ENCODE measurements around the gene XAB2. TPM values are rescaled to one million over a fixed set of nuclear protein-coding genes. Genes with fewer than 3 reads are reported as not detected.
"Not testable (repeated sequence)": the region's sequence is repeated elsewhere in the genome, so short reads cannot be mapped to it uniquely, and the experiment has no call there.

XAB2 gene
- total RNA-seq, 2 experiments from 2014 or later, result 45.9 to 48.3 TPM

DNA sequence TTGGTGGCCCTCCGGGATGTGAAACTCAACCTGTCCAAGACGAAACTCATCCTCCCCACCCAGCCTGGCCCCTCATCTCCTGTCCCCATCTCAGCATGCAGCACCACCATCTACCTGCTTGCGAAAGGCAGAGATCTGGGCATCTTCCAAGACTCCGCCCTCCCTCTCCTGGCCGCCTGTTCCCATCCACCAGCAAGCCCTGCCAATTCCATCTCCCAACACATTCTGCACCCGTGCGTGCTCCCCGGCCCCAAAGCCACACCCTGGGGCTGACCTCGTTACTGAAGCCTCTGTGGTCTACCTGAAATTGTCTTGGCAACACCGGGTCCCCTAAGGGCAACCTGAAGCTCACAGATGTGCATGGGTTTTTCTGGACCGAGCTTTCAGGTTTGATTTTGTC is 46.9 kb downstream of the XAB2 start:
- Mint-ChIP-seq H3K4me1 (no peaks in the 10 kb centered on the region), H3K9me3 (ENCODE audit: low read depth) (no peaks in the 10 kb centered on the region), H3K36me3 (ENCODE audit: low read depth) (no peaks in the 10 kb centered on the region), H3K4me3 (no peak overlapping the region), H3K27me3 (no peaks in the 10 kb centered on the region), H3K27ac (no peak overlapping the region)
- POLR2A ChIA-PET, result no interaction called here
- intact Hi-C loops (cut with DNase I, micrococcal nuclease), result no loop called here
- ATAC-seq (no peak), DNase-seq (no peak)
- CTCF ChIA-PET, result no interaction called here

DNA sequence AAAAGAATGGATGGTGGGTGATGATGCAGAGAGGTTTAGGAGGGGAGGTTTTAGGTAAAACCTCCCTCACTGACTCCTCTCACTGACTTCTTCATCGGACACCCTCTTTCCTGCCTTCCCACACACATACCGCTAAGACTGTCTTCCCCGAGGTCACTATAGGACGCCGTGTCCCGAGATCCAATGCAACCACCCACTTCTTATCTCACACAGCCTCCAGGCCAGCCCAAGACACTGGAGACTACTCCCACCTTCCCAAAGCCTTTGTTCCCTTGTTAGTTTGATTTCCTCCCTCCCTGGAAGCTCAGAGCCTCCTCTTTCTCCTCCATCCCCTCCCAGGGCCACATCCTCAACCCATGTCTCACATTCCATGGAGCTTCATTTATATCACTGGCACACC is 50.2 kb downstream of the XAB2 start:
- H3K27ac Mint-ChIP-seq, result no peak overlapping the region
- no peak overlapping the region for H3K4me3 Mint-ChIP-seq
- H3K9me3 Mint-ChIP-seq (ENCODE audit: low read depth), result no peaks in the 10 kb centered on the region
- DNase-seq (no peak), ATAC-seq (no peak)
- peaks cover 2% of the 10 kb centered on the region for H3K27me3 Mint-ChIP-seq
- H3K36me3 Mint-ChIP-seq (ENCODE audit: low read depth), result no peaks in the 10 kb centered on the region
- CTCF ChIA-PET, result interaction anchor here (1.5 kb wide), 1 partner anchor 11 kb away, joined by 6 read pairs; no protein-coding TSS in a partner anchor
- intact Hi-C loops (cut with DNase I, micrococcal nuclease), result no loop called here
- no peaks in the 10 kb centered on the region for H3K4me1 Mint-ChIP-seq
- POLR2A ChIA-PET, result no interaction called here

DNA sequence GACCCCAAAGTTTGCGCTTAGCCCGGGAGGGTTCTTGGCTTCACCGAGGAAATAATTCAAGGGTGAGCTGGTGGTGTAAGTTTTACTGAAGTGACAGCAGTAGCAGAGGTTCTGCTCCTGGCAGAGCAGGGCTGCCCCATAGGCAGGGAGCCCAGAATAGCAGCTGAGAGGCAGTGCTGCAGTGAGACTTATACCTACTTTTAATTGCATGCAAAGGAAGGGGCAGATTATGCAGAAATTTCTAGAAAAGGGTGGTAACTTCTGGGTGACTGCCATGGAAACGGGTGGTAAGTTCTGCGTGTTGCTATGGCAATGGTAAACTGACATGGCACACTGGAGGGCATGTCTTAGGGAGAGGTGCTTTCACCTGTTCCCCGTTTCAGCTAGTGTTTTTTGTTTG is 51.2 kb downstream of the XAB2 start:
- no peak overlapping the region for H3K27ac Mint-ChIP-seq
- H3K4me1 Mint-ChIP-seq, result no peaks in the 10 kb centered on the region
- intact Hi-C loops (cut with DNase I, micrococcal nuclease), result no loop called here

DNA sequence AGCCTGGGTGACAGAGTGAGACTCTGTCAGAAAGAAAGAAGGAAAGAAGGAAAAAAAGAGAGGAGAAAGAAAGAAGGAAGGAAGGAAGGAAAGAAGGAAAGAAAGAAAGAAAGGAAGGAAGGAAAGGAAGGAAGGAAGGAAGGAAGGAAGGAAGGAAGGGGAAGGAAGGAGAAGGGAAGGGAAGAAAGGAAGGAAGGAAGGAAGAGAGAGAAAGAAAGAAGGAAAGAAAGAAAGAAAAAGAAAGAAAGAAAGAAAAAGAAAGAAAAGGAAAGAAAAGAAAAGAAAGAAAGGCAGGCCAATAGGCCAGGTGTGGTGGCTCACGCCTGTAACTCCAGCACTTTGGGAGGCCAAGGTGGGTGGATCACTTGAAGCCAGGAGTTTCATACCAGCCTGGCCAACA is 51.9 kb downstream of the XAB2 start:
- H3K4me1 Mint-ChIP-seq; ATAC-seq; H3K27me3 Mint-ChIP-seq; H3K27ac Mint-ChIP-seq; H3K36me3 Mint-ChIP-seq (ENCODE audit: low read depth); H3K4me3 Mint-ChIP-seq; DNase-seq; H3K9me3 Mint-ChIP-seq (ENCODE audit: low read depth); POLR2A ChIA-PET; intact Hi-C loops (cut with DNase I, micrococcal nuclease): not testable (repeated sequence)
- CTCF ChIA-PET, result interaction anchor here (1.6 kb wide), 1 partner anchor 9 kb away, joined by 4 read pairs; no protein-coding TSS in a partner anchor

More for the DNA sequence above, 51.2 kb downstream of the XAB2 start:
- CTCF ChIA-PET, result no interaction called here
- Mint-ChIP-seq H3K9me3 (ENCODE audit: low read depth) (no peaks in the 10 kb centered on the region), H3K27me3 (peaks cover 2% of the 10 kb centered on the region), H3K36me3 (ENCODE audit: low read depth) (no peaks in the 10 kb centered on the region), H3K4me3 (no peak overlapping the region)
- ATAC-seq (no peak), DNase-seq (no peak)
- POLR2A ChIA-PET, result no interaction called here

DNA sequence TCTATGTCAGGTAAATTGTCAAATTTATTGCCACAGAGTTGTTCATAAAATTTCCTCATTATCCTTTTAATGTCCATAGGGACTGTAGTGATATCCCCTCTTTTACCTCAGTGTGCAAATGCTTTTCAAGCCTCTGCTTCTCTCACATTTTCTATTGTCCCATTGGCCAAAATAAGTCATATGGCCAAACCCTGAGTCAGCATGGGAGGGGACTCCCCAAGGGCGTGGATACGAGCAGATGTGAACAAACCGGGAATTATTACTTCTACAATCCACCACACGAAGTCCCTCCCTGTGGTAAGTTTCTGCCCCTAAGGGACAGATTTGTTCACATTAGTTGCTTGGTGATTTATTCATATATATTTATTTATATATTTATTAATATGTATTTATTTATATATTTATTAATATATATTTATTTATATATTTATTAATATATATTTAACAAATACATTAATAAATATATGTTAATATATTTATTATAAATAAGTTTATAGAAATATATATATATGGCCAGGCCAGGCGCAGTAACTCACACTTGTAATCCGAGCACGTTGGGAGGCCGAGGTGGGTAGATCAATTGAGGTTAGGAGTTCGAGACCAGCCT is 53.8 kb downstream of the XAB2 start:
- Mint-ChIP-seq H3K9me3 (ENCODE audit: low read depth) (no peaks in the 10 kb centered on the region), H3K27ac (no peak overlapping the region), H3K27me3 (peaks cover 2% of the 10 kb centered on the region), H3K36me3 (ENCODE audit: low read depth) (no peaks in the 10 kb centered on the region), H3K4me1 (no peaks in the 10 kb centered on the region), H3K4me3 (no peak overlapping the region)
- CTCF ChIA-PET, result no interaction called here
- intact Hi-C loops (cut with DNase I, micrococcal nuclease), result no loop called here
- POLR2A ChIA-PET, result no interaction called here
- DNase-seq (peak; percentile 31), ATAC-seq (peak; percentile 51)

DNA sequence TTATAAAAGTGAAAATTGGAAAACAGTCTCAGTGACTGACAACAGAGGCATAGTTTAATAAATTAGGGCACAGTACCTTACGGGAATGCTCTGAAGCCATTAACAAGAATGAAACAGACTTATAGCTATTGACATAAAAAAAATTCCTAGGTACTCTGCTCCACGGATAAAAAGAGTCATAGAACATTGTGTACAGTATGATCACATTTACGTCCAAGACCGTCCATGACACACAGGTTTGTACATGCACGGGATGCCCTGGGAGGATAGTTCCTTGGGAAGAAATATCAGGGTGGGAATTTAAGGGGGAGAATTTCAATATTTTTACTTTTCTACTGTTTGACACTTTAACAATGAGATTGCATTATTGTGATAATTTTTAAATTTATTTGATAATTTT is 58.6 kb downstream of the XAB2 start:
- ChIA-PET CTCF (no interaction called here), POLR2A (interaction anchor here (0.5 to 0.7 kb wide), 2 partner anchors 22 to 221 kb away, joined by 3 read pairs; no protein-coding TSS in a partner anchor)
- Mint-ChIP-seq H3K9me3 (ENCODE audit: low read depth) (no peaks in the 10 kb centered on the region), H3K36me3 (ENCODE audit: low read depth) (no peaks in the 10 kb centered on the region), H3K4me1 (peaks cover 2% of the 10 kb centered on the region), H3K4me3 (no peak overlapping the region), H3K27ac (no peak overlapping the region), H3K27me3 (peaks cover 2% of the 10 kb centered on the region)
- no peak for ATAC-seq
- no peak for DNase-seq
- intact Hi-C loops (cut with DNase I, micrococcal nuclease), result no loop called here

Small RNA genes within 50 kb of the gene (microRNA-seq; reads per million reads assigned to microRNA genes)
- gene MIR6792 (ENCODE audit: borderline replicate concordance), result not detected

Other genes with a start within 250 kb of the XAB2 start
- gene PEX11G, start 140.5 kb downstream of the XAB2 start, total RNA-seq, result 1 to 10 TPM in 1 of 2 experiments, under 1 TPM in 1; 0.51 to 1.1 TPM
- 1 to 10 TPM; 5.1 to 8.5 TPM for gene ZNF358, start 113.4 kb downstream of the XAB2 start, total RNA-seq
- 1 to 10 TPM; 6.7 to 7.7 TPM for gene MCOLN1, start 106.9 kb downstream of the XAB2 start, total RNA-seq
- 100 to 1,000 TPM in 1 of 2 experiments, 10 to 100 TPM in 1; 82.2 to 108 TPM for gene PNPLA6, start 93.8 kb downstream of the XAB2 start, total RNA-seq
- under 1 TPM; 0.50 to 0.58 TPM for gene CAMSAP3, start 33.7 kb downstream of the XAB2 start, total RNA-seq
- 10 to 100 TPM; 45.1 to 99.4 TPM for gene PET100, start 248 bp upstream of the XAB2 start, total RNA-seq
- gene PCP2, start 4.2 kb upstream of the XAB2 start, total RNA-seq, result 1 to 10 TPM; 1.7 to 1.8 TPM
- 10 to 100 TPM; 75.2 to 83.0 TPM for gene STXBP2, start 7.6 kb upstream of the XAB2 start, total RNA-seq
- not detected for gene RETN, start 39.5 kb upstream of the XAB2 start, total RNA-seq
- gene MCEMP1, start 47.5 kb upstream of the XAB2 start, total RNA-seq, result not detected
- 10 to 100 TPM; 90.2 to 95.2 TPM for gene TRAPPC5, start 51.3 kb upstream of the XAB2 start, total RNA-seq
- 1 to 10 TPM; 2.6 to 3.5 TPM for gene FCER2, start 72.6 kb upstream of the XAB2 start, total RNA-seq
- not detected for gene CLEC4G, start 102.6 kb upstream of the XAB2 start, total RNA-seq
- gene CD209, start 118.0 kb upstream of the XAB2 start, total RNA-seq, result not detected
- not detected for gene CLEC4M, start 133.7 kb upstream of the XAB2 start, total RNA-seq
- 1 to 10 TPM; 4.8 to 5.9 TPM for gene EVI5L, start 200.7 kb upstream of the XAB2 start, total RNA-seq
- under 1 TPM; 0.09 to 0.14 TPM for gene PRR36, start 244.8 kb upstream of the XAB2 start, total RNA-seq